ENCODE results near the gene SNAPC1. TPM values are rescaled to one million over a fixed set of nuclear protein-coding genes. Genes with fewer than 3 reads are reported as not detected.

Gene SNAPC1
- total and polyA plus RNA-seq, 10 of the 15 experiments (the other 5 are each of a cell fraction or from before 2014, with no cell fraction given): 4.5 to 12.0 (median 7.4) TPM

DNA sequence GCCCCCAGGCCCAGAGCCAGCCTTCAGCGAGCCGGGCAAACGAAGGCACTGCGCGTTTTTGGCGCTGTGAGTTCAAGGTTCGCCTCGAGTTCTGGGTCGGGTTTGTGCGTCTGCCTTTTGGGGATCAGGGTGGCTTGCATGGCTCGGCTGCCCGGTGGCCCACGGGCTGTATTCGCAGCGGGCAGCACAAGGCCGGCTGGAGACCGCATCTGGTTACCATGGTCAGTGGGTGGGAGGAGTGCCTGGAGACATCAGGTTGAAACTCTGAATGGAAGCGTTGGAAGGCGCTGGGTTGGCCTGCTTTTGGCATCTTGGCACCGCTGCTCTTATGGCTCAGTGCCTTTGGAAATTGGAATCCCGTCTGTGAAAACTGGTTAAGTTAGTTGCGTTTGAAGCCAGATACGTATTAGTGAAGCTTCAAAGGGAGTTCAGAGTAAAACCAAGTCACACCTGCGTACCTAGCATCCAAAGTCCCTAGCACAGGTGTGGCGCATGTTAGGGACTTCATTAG, 50.9 kb downstream of the SNAPC1 start:
- Histone ChIP-seq H3K4me1 (ENCODE audit: control insufficient read depth, insufficient read depth, low read length) (no peaks in the 10 kb centered on the region), H2AFZ (ENCODE audit: control insufficient read depth, low read depth, low read length) (no peak overlapping the region), H3K36me3 (ENCODE audit: control insufficient read depth in 2 of 2, insufficient read depth in 2 of 2, low read length in 1 of 2) (no peaks in the 10 kb centered on the region), H3K9me3 (replicated peaks; ENCODE audit: control insufficient read depth, insufficient read depth, low read length) (no peaks in the 10 kb centered on the region; the same call in 2 of the 3 replicates), H3K4me3 (no peak overlapping the region), H3K79me2 (ENCODE audit: control insufficient read depth, insufficient read depth, low read length) (no peaks in the 10 kb centered on the region), H3K4me2 (ENCODE audit: control insufficient read depth, insufficient read depth) (no peak overlapping the region; the same call in 1 of the 2 replicates), H3K9ac (ENCODE audit: control insufficient read depth, insufficient read depth, low read length) (no peak overlapping the region), H4K20me1 (ENCODE audit: control insufficient read depth, insufficient read depth) (no peaks in the 10 kb centered on the region), H3K27ac (ENCODE audit: control insufficient read depth, insufficient read depth) (no peak overlapping the region), H3K27me3 (replicated peaks in 1 of 2; ENCODE audit: control insufficient read depth in 2 of 2, insufficient read depth in 2 of 2, low read length in 1 of 2) (peaks cover 6 to 22% of the 10 kb centered on the region in 2 experiments; a peak in 3 of 4 replicates)
- SMC1A ChIA-PET (ENCODE audit: uncharacterized antibody, unreplicated experiment): interaction anchor here (0.7 kb wide), 1 partner anchor 299 kb away, joined by 3 read pairs; no protein-coding TSS in a partner anchor
- DNase-seq (ENCODE audit: low read depth, low spot score) (no peak), ATAC-seq (no peak), FAIRE-seq (no peak)
- RAD21 ChIA-PET (ENCODE audit: unreplicated experiment): no interaction called here
- BruUV-seq (replicated peaks): no TSS peak
- CTCF ChIA-PET: interaction anchor here (1.4 to 1.7 kb wide), 2 partner anchors 9 to 24 kb away, joined by 4 to 7 read pairs; no protein-coding TSS in a partner anchor
- intact Hi-C loops (cut with micrococcal nuclease; ENCODE audit: unreplicated experiment) (no loop called here), in situ Hi-C loops (cut with MboI) (loop anchor here (25.0 kb wide), 1 partner anchor 1176 kb away; the partner anchor contains the start of gene SIX1)
- 38% methylated on average over 25 of the region's 25 CpGs for WGBS (ENCODE audit: insufficient coverage, insufficient replicate concordance, low lambda C conversion rate, missing lambda C conversion rate)
- POLR2A ChIA-PET: interaction anchor here (0.6 kb wide), 1 partner anchor 14 kb away, joined by 4 read pairs; no protein-coding TSS in a partner anchor
- TF ChIP-seq ATF7 (IDR thresholded peaks at IDR 0.05; ENCODE audit: low read depth): no peak
- TF ChIP-seq IKZF1 (conservative IDR thresholded peaks at IDR 0.05): no peak
- no peak for TF ChIP-seq HDAC6 (IDR thresholded peaks at IDR 0.05; ENCODE audit: unreplicated experiment)
- no peak for TF ChIP-seq TCF3 (IDR thresholded peaks at IDR 0.05; ENCODE audit: borderline replicate concordance, insufficient read depth, low read depth, low read length)
- TF ChIP-seq STAT1 (conservative IDR thresholded peaks at IDR 0.05): no peak
- TF ChIP-seq NFYB (IDR thresholded peaks at IDR 0.05; ENCODE audit: insufficient read depth, low read depth, low read length): no peak
- TF ChIP-seq CBX5 (IDR thresholded peaks at IDR 0.05; ENCODE audit: low read depth): no peak
- no peak for TF ChIP-seq SPI1 (IDR thresholded peaks at IDR 0.05; ENCODE audit: borderline replicate concordance, insufficient read depth, low read depth, low read length)
- TF ChIP-seq, protein P1, sequence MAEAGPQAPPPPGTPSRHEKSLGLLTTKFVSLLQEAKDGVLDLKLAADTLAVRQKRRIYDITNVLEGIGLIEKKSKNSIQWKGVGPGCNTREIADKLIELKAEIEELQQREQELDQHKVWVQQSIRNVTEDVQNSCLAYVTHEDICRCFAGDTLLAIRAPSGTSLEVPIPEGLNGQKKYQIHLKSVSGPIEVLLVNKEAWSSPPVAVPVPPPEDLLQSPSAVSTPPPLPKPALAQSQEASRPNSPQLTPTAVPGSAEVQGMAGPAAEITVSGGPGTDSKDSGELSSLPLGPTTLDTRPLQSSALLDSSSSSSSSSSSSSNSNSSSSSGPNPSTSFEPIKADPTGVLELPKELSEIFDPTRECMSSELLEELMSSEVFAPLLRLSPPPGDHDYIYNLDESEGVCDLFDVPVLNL (IDR thresholded peaks at IDR 0.05; ENCODE audit: low read depth, low read length): no peak
- no peak for TF ChIP-seq RBBP5 (conservative IDR thresholded peaks at IDR 0.05)
- TF ChIP-seq, protein P2, sequence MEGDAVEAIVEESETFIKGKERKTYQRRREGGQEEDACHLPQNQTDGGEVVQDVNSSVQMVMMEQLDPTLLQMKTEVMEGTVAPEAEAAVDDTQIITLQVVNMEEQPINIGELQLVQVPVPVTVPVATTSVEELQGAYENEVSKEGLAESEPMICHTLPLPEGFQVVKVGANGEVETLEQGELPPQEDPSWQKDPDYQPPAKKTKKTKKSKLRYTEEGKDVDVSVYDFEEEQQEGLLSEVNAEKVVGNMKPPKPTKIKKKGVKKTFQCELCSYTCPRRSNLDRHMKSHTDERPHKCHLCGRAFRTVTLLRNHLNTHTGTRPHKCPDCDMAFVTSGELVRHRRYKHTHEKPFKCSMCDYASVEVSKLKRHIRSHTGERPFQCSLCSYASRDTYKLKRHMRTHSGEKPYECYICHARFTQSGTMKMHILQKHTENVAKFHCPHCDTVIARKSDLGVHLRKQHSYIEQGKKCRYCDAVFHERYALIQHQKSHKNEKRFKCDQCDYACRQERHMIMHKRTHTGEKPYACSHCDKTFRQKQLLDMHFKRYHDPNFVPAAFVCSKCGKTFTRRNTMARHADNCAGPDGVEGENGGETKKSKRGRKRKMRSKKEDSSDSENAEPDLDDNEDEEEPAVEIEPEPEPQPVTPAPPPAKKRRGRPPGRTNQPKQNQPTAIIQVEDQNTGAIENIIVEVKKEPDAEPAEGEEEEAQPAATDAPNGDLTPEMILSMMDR (IDR thresholded peaks at IDR 0.05 in 2 of 3, conservative IDR thresholded peaks at IDR 0.05 in 1 of 3; ENCODE audit: control insufficient read depth in 2 of 3, extremely low read depth in 1 of 3, insufficient read depth in 1 of 3, low read depth in 3 of 3, low read length in 3 of 3): no peak
- no peak for TF ChIP-seq MTA3 (IDR thresholded peaks at IDR 0.05; ENCODE audit: borderline replicate concordance, low read length)
- no peak for TF ChIP-seq FOXK2 (IDR thresholded peaks at IDR 0.05)
- no peak for TF ChIP-seq POLR2AphosphoS5 (IDR thresholded peaks at IDR 0.05; ENCODE audit: low read length)
- no peak for TF ChIP-seq FOXM1 (IDR thresholded peaks at IDR 0.05; ENCODE audit: low read depth, low read length)
- TF ChIP-seq, protein P3, sequence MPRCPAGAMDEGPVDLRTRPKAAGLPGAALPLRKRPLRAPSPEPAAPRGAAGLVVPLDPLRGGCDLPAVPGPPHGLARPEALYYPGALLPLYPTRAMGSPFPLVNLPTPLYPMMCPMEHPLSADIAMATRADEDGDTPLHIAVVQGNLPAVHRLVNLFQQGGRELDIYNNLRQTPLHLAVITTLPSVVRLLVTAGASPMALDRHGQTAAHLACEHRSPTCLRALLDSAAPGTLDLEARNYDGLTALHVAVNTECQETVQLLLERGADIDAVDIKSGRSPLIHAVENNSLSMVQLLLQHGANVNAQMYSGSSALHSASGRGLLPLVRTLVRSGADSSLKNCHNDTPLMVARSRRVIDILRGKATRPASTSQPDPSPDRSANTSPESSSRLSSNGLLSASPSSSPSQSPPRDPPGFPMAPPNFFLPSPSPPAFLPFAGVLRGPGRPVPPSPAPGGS (IDR thresholded peaks at IDR 0.05; ENCODE audit: borderline replicate concordance, insufficient read depth, low read depth, low read length, poor library complexity, severe bottlenecking): no peak
- no peak for TF ChIP-seq TARDBP (IDR thresholded peaks at IDR 0.05; ENCODE audit: borderline replicate concordance)
- TF ChIP-seq ZSCAN29 (IDR thresholded peaks at IDR 0.05): no peak
- TF ChIP-seq CBX3 (IDR thresholded peaks at IDR 0.05; ENCODE audit: borderline replicate concordance, low read depth): no peak

Data from GM12878 (cell line).